ENCODE data around the gene B4GALT2.
A peak's percentile ranks its signal among the peaks of the same experiment; 100 is the strongest.

The B4GALT2 gene

GRCh38 chr1:43979261-43979527, 184 bp downstream of the B4GALT2 start:
- Histone ChIP-seq H3K9me3 (ENCODE audit: insufficient read depth, low read length) (no peaks in the 10 kb centered on the region), H3K4me3 (ENCODE audit: insufficient read depth, low read length, poor library complexity, severe bottlenecking) (peak overlapping the region; percentile 53), H3K9ac (ENCODE audit: low read length) (peak overlapping the region; percentile 72), H3K79me2 (ENCODE audit: insufficient read depth, low read length) (peaks cover 35% of the 10 kb centered on the region), H3K27ac (ENCODE audit: low read depth, low read length) (peak overlapping the region; percentile 39), H3K4me2 (ENCODE audit: low read depth, low read length, poor library complexity, severe bottlenecking) (peak overlapping the region; percentile 66), H3K36me3 (ENCODE audit: low read length) (no peaks in the 10 kb centered on the region), H3F3A (ENCODE audit: insufficient read depth) (peaks cover 30% of the 10 kb centered on the region), H2AFZ (ENCODE audit: low read depth, low read length, severe bottlenecking) (no peak overlapping the region), H4K20me1 (ENCODE audit: low read depth, low read length) (no peaks in the 10 kb centered on the region), H3K27me3 (ENCODE audit: low read length) (no peaks in the 10 kb centered on the region), H3K9me2 (replicated peaks; ENCODE audit: insufficient read depth, low read length) (no peaks in the 10 kb centered on the region)
- TF ChIP-seq EZH2phosphoT487 (conservative IDR thresholded peaks at IDR 0.05; ENCODE audit: low read length) (no peak), CTCF (IDR thresholded peaks at IDR 0.05; ENCODE audit: insufficient read depth, low read length, poor library complexity, severe bottlenecking) (no peak)

- Histone ChIP-seq H3K36me3 (ENCODE audit: low read length) (no peaks in the 10 kb centered on the region), H2AFZ (ENCODE audit: low read depth, low read length, severe bottlenecking) (no peak overlapping the region), H3K27me3 (ENCODE audit: low read length) (no peaks in the 10 kb centered on the region), H3K4me3 (ENCODE audit: insufficient read depth, low read length, poor library complexity, severe bottlenecking) (peak overlapping the region; percentile 53), H3K79me2 (ENCODE audit: insufficient read depth, low read length) (peaks cover 35% of the 10 kb centered on the region), H3K9me2 (replicated peaks; ENCODE audit: insufficient read depth, low read length) (no peaks in the 10 kb centered on the region), H3K9me3 (ENCODE audit: insufficient read depth, low read length) (no peaks in the 10 kb centered on the region), H3F3A (ENCODE audit: insufficient read depth) (peaks cover 28% of the 10 kb centered on the region), H4K20me1 (ENCODE audit: low read depth, low read length) (no peaks in the 10 kb centered on the region), H3K27ac (ENCODE audit: low read depth, low read length) (peak overlapping the region; percentile 39), H3K9ac (ENCODE audit: low read length) (peak overlapping the region; percentile 72), H3K4me2 (ENCODE audit: low read depth, low read length, poor library complexity, severe bottlenecking) (peak overlapping the region; percentile 66)
- TF ChIP-seq EZH2phosphoT487 (conservative IDR thresholded peaks at IDR 0.05; ENCODE audit: low read length) = no peak
- no peak for TF ChIP-seq CTCF (IDR thresholded peaks at IDR 0.05; ENCODE audit: insufficient read depth, low read length, poor library complexity, severe bottlenecking)
Measured at GRCh38 chr1:43979528-43980254, 681 bp downstream of the B4GALT2 start.

- H3K36me3 ChIP-seq (ENCODE audit: low read length) = no peaks in the 10 kb centered on the region
- peaks cover 26% of the 10 kb centered on the region for H3F3A ChIP-seq (ENCODE audit: insufficient read depth)
- H2AFZ ChIP-seq (ENCODE audit: low read depth, low read length, severe bottlenecking) = no peak overlapping the region
- H3K9ac ChIP-seq (ENCODE audit: low read length) = peak overlapping the region; percentile 72
- H3K79me2 ChIP-seq (ENCODE audit: insufficient read depth, low read length) = peaks cover 28% of the 10 kb centered on the region
- no peaks in the 10 kb centered on the region for H3K9me2 ChIP-seq (replicated peaks; ENCODE audit: insufficient read depth, low read length)
- H3K9me3 ChIP-seq (ENCODE audit: insufficient read depth, low read length) = no peaks in the 10 kb centered on the region
- no peaks in the 10 kb centered on the region for H3K27me3 ChIP-seq (ENCODE audit: low read length)
- peak overlapping the region; percentile 53 for H3K4me3 ChIP-seq (ENCODE audit: insufficient read depth, low read length, poor library complexity, severe bottlenecking)
- no peaks in the 10 kb centered on the region for H4K20me1 ChIP-seq (ENCODE audit: low read depth, low read length)
- H3K27ac ChIP-seq (ENCODE audit: low read depth, low read length) = peak overlapping the region; percentile 39
- TF ChIP-seq EZH2phosphoT487 (conservative IDR thresholded peaks at IDR 0.05; ENCODE audit: low read length) = no peak
- no peak for TF ChIP-seq CTCF (IDR thresholded peaks at IDR 0.05; ENCODE audit: insufficient read depth, low read length, poor library complexity, severe bottlenecking)
- H3K4me2 ChIP-seq (ENCODE audit: low read depth, low read length, poor library complexity, severe bottlenecking) = peak overlapping the region; percentile 66
Measured at GRCh38 chr1:43980255-43981134, 1.5 kb downstream of the B4GALT2 start.
